HG03159 (cell line): Measurements from ENCODE around the gene BOLA3.
"Not testable (repeated sequence)": the region's sequence is repeated elsewhere in the genome, so short reads cannot be mapped to it uniquely, and the experiment has no call there.

Source experiments
- ATAC-seq: cut with Tn5 transposase; IDR thresholded peaks from one replicate; pipeline ENCODE4 v1.9.1; 2021; ENCODE audit warnings: mild to moderate bottlenecking, moderate library complexity; ENCODE audit not compliant: unreplicated experiment

BOLA3 gene

GRCh38 chr2:74149570-74150319 lies 2.0 kb upstream of the BOLA3 start:
- ATAC-seq, result no peak

- no peak for ATAC-seq
These were observed 1.5 kb upstream of the BOLA3 start for GRCh38 chr2:74149247-74149525.

GRCh38 chr2:74148457-74149246 lies 940 bp upstream of the BOLA3 start:
- no peak for ATAC-seq

- ATAC-seq, result peak; percentile 35
These were observed 584 bp downstream of the BOLA3 start for GRCh38 chr2:74146929-74147726.

- no peak for ATAC-seq
These were observed 5.4 kb downstream of the BOLA3 start for GRCh38 chr2:74142340-74142739.

GRCh38 chr2:74138600-74139323 lies 8.9 kb downstream of the BOLA3 start:
- no peak for ATAC-seq

GRCh38 chr2:74137651-74138599 lies 9.8 kb downstream of the BOLA3 start:
- no peak for ATAC-seq

GRCh38 chr2:74131901-74132300 lies 15.8 kb downstream of the BOLA3 start:
- no peak for ATAC-seq

- ATAC-seq, result no peak
These were observed 17.3 kb downstream of the BOLA3 start for GRCh38 chr2:74130211-74130995.

GRCh38 chr2:74128206-74128605 lies 19.5 kb downstream of the BOLA3 start:
- ATAC-seq, result no peak

- not testable (repeated sequence) for ATAC-seq
These were observed 23.8 kb downstream of the BOLA3 start for GRCh38 chr2:74123955-74124354.

GRCh38 chr2:74121846-74122245 lies 25.9 kb downstream of the BOLA3 start:
- not testable (repeated sequence) for ATAC-seq

GRCh38 chr2:74119912-74120825 lies 27.5 kb downstream of the BOLA3 start:
- peak; percentile 97 for ATAC-seq

GRCh38 chr2:74119339-74119738 lies 28.4 kb downstream of the BOLA3 start:
- no peak for ATAC-seq

- no peak for ATAC-seq
These were observed 36.3 kb downstream of the BOLA3 start for GRCh38 chr2:74111380-74111779.

GRCh38 chr2:74110537-74110936 lies 37.2 kb downstream of the BOLA3 start:
- no peak for ATAC-seq

- no peak for ATAC-seq
These were observed 38.2 kb downstream of the BOLA3 start for GRCh38 chr2:74109551-74109950.

- ATAC-seq, result no peak
These were observed 40.6 kb downstream of the BOLA3 start for GRCh38 chr2:74107071-74107470.
